ENCODE data around the gene WDR1. TPM values are rescaled to one million over a fixed set of nuclear protein-coding genes. Genes with fewer than 3 reads are reported as not detected.
A peak's percentile ranks its signal among the peaks of the same experiment; 100 is the strongest.

WDR1 gene
- total and polyA plus RNA-seq, 2 donors (not counting 3 experiments of a cell fraction or from before 2014, with no cell fraction given), result 590 to 660 TPM

GRCh38 chr4:10079256-10079655 lies 37.3 kb downstream of the WDR1 start:
- no TSS peak for BruUV-seq (replicated peaks)
- CTCF ChIA-PET, result interaction anchor here (1.7 kb wide), 1 partner anchor 10 kb away, joined by 10 read pairs; no protein-coding TSS in a partner anchor
- POLR2A ChIA-PET, result no interaction called here
- H3K79me2 ChIP-seq (ENCODE audit: control insufficient read depth, insufficient read depth, low read length), result peaks cover 32% of the 10 kb centered on the region
- peaks cover 29% of the 10 kb centered on the region for H3K4me1 ChIP-seq (ENCODE audit: control insufficient read depth, extremely low read depth, insufficient read depth, low read length)
- H3K4me2 ChIP-seq (ENCODE audit: insufficient read depth, low read length), result no peak overlapping the region
- DNase-seq (ENCODE audit: low read depth, low spot score) (no peak), FAIRE-seq (no peak)
- H2AFZ ChIP-seq (ENCODE audit: low read depth, low read length), result no peak overlapping the region
- H3K9me3 ChIP-seq (replicated peaks; ENCODE audit: control insufficient read depth, insufficient read depth, low read length), result no peaks in the 10 kb centered on the region
- peaks cover 47 to 86% of the 10 kb centered on the region in 2 experiments for H3K36me3 ChIP-seq (ENCODE audit: control insufficient read depth in 2 of 2, extremely low read depth in 1 of 2, insufficient read depth in 2 of 2, low read length in 2 of 2)
- no peaks in the 10 kb centered on the region for H3K9me1 ChIP-seq (replicated peaks; ENCODE audit: control insufficient read depth, extremely low read depth, insufficient read depth, low read length)
- intact Hi-C loops (cut with micrococcal nuclease) (loop anchor here (5.0 kb wide), 1 partner anchor 38 kb away; the partner anchor contains the start of gene WDR1), dilution Hi-C loops (cut with MboI; ENCODE audit: extremely low pct_ligation_motif_present, low sequenced_read_pairs) (no loop called here)
- TF ChIP-seq JUN (IDR thresholded peaks at IDR 0.05; ENCODE audit: borderline replicate concordance, insufficient read depth, insufficient read length, low read depth) (no peak), CTCF (IDR thresholded peaks at IDR 0.05; ENCODE audit: extremely low read depth in 1 of 2, insufficient read depth in 1 of 2, low read depth in 1 of 2, low read length in 2 of 2) (no peak), EZH2 (IDR thresholded peaks at IDR 0.05; ENCODE audit: borderline replicate concordance, low read depth, low read length, severe bottlenecking) (no peak), MYC (IDR thresholded peaks at IDR 0.05; ENCODE audit: low read depth, low read length) (no peak), MAX (IDR thresholded peaks at IDR 0.05; ENCODE audit: insufficient read depth, insufficient read length) (no peak), POLR2AphosphoS5 (IDR thresholded peaks at IDR 0.05; ENCODE audit: insufficient read depth, low read depth, low read length) (peak; percentile 17), POLR2A (IDR thresholded peaks at IDR 0.05; ENCODE audit: low read depth, low read length) (no peak)
- no peak overlapping the region for H3K27ac ChIP-seq (ENCODE audit: insufficient read depth, low read depth, low read length)
- no peaks in the 10 kb centered on the region for H3K27me3 ChIP-seq (ENCODE audit: control insufficient read depth in 2 of 2, insufficient read depth in 2 of 2, low read length in 2 of 2)
- H3K9ac ChIP-seq (replicated peaks; ENCODE audit: extremely low read depth, insufficient read depth, low read length), result no peak overlapping the region
- H3K4me3 ChIP-seq (replicated peaks in 1 of 3; ENCODE audit: insufficient read depth in 1 of 3, low read depth in 1 of 3, low read length in 3 of 3), result no peak overlapping the region
- no peaks in the 10 kb centered on the region for H4K20me1 ChIP-seq (replicated peaks; ENCODE audit: control insufficient read depth, extremely low read depth, insufficient read depth, low read length)
